Duodenal mucosa (tissue), 2 donors: ENCODE results near the gene AZGP1.

Experiments used
- H3K27ac ChIP-seq: one replicate; pipeline ENCODE4 v1.7.0; 2013; ENCODE audit warnings: low read depth, low read length
- H3K27me3 ChIP-seq, 2 donors: one replicate each; pipeline ENCODE4 v1.7.0; 2013; ENCODE audit warnings: low read length in 2 of 2, control low read depth in 1 of 2; ENCODE audit not compliant: insufficient read depth in 2 of 2, control insufficient read depth in 1 of 2
- H3K36me3 ChIP-seq, 2 donors: one replicate each; pipeline ENCODE4 v1.7.0; 2013; ENCODE audit warnings: low read length in 2 of 2, control low read depth in 1 of 2; ENCODE audit not compliant: insufficient read depth in 2 of 2, control insufficient read depth in 1 of 2
- H3K4me1 ChIP-seq, 2 donors: one replicate each; pipeline ENCODE4 v1.7.0; 2013; ENCODE audit warnings: low read length in 2 of 2, control low read depth in 1 of 2; ENCODE audit not compliant: insufficient read depth in 2 of 2, control insufficient read depth in 1 of 2
- H3K4me3 ChIP-seq, 2 donors: one replicate each; pipeline ENCODE4 v1.7.0; 2013; ENCODE audit warnings: low read length in 2 of 2, low read depth in 1 of 2
- H3K9ac ChIP-seq, 2 donors: one replicate each; pipeline ENCODE4 v1.7.0; 2013; ENCODE audit warnings: low read length in 2 of 2, low read depth in 1 of 2
- H3K9me3 ChIP-seq, 2 donors: one replicate each; pipeline ENCODE4 v1.7.0; 2013; ENCODE audit warnings: low read length in 2 of 2, control low read depth in 1 of 2; ENCODE audit not compliant: control insufficient read depth in 1 of 2

AZGP1 gene

DNA sequence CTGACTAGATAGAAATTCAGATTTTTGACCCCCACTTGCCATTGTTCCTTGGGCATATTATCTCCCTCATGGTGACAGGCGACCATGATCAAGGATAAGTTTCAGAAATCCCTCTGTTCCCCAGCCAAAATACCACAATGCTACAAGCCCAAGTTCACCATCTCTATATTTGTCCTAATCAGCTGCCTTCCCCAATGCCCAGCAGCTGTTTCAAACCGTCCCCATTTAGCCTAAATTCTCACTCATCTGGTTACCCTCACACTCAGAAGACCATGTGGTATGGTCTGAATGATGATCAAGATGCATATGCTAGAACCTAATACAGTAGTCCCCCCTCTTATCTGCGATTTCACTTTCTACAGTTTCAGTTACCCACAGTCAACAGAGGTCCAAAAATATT, 45.5 kb downstream of the AZGP1 start:
- Histone ChIP-seq H3K27ac (no peak overlapping the region), H3K36me3 (no peaks in the 10 kb centered on the region), H3K4me1 (peaks cover 0 to 5% of the 10 kb centered on the region in 2 donors), H3K27me3 (peaks cover 13 to 18% of the 10 kb centered on the region in 2 donors), H3K9me3 (no peaks in the 10 kb centered on the region), H3K4me3 (no peak overlapping the region), H3K9ac (no peak overlapping the region)

DNA sequence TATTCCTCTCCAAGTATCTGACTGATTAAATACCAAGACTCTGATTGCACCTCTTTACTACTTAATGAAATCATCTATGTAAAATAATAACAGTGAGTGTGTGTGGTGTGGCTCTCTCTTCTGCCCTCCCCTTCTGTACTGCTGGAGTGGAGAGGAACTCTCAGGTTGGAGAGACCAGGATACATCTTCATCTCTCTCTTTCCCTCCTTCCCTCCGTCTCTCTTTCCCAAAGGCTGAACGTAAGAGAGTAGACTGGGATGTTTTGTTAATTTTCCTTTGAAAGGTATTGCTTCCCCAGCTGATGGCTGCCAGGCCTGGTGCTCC, 46.1 kb downstream of the AZGP1 start:
- Histone ChIP-seq H3K4me1 (peaks cover 0 to 5% of the 10 kb centered on the region in 2 donors), H3K9ac (no peak overlapping the region), H3K36me3 (no peaks in the 10 kb centered on the region), H3K9me3 (no peaks in the 10 kb centered on the region), H3K4me3 (peak overlapping the region; percentile 27 to 57), H3K27me3 (peaks cover 13 to 18% of the 10 kb centered on the region in 2 donors), H3K27ac (no peak overlapping the region)

DNA sequence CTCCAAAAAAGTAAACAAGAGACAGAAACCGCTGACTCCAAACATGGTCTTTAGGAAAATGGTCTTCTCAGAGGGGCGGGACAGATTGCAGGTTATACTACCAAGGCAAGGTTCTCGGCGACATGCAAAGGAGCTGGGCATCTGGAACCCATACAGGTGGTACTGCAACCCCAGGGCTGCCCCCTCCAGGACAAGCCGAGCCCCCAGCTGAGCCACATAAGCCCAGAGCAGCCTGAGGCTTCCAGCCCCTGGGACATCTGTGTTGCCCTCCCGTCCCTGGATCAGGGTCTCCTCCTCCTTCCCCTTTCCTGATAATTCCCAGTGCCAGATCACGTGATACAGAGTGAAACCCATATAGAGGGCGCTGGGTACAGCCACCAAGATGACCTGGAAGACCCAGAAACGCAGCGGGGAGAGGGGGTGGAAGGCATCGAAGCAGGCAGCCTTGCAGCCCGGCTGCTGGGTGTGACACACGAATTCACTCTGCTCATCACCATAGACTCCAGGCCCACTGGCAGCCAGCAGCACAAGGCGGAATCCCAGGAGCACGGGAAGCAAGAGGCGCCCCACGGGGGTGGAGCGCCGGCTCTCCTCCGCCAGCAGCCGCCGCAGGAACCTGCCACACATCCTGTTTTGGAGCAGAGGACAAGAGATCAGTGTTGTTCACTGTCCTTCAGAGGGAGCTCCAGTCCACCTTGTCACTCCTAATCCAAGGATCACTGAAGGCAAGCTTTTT, 46.7 kb downstream of the AZGP1 start, which contains the start of gene GJC3:
TSS of gene GJC3 (minus strand) at position 627 of the 736 bp plus-strand sequence. CDS start at position 627, 0 bp downstream.
- Histone ChIP-seq H3K9me3 (no peaks in the 10 kb centered on the region), H3K4me1 (peaks cover 0 to 5% of the 10 kb centered on the region in 2 donors), H3K4me3 (peak within 1 kb of the TSS; percentile 27 to 57), H3K36me3 (no peaks in the 10 kb centered on the region), H3K27ac (no peak within 1 kb of the TSS), H3K27me3 (peaks cover 13 to 18% of the 10 kb centered on the region in 2 donors), H3K9ac (peak within 1 kb of the TSS in 1 of 2 donors; percentile 34)

DNA sequence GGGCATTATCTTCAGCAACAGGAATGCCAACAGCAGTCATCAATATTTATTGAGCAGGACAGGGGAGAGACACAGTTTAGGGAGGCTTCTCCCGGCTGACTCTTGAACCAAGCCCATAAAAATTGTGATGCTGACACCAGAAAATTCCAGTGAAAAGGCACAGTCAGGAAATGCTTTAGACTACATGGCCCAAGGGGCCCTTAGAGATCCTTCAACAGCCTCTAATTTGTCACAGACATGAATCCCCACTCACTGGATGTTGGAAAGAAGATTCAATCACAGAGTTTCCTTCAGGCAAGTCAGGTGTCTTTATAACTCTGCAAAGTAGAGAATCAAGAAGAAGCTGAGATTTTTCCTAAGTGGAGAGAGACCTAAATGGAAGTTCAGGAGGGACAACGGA, 47.6 kb downstream of the AZGP1 start:
- H3K4me3 ChIP-seq = no peak overlapping the region
- no peak overlapping the region for H3K27ac ChIP-seq
- H3K27me3 ChIP-seq = peaks cover 11 to 13% of the 10 kb centered on the region in 2 donors
- H3K9ac ChIP-seq = no peak overlapping the region
- H3K36me3 ChIP-seq = no peaks in the 10 kb centered on the region
- peaks cover 0 to 5% of the 10 kb centered on the region in 2 donors for H3K4me1 ChIP-seq
- no peaks in the 10 kb centered on the region for H3K9me3 ChIP-seq

DNA sequence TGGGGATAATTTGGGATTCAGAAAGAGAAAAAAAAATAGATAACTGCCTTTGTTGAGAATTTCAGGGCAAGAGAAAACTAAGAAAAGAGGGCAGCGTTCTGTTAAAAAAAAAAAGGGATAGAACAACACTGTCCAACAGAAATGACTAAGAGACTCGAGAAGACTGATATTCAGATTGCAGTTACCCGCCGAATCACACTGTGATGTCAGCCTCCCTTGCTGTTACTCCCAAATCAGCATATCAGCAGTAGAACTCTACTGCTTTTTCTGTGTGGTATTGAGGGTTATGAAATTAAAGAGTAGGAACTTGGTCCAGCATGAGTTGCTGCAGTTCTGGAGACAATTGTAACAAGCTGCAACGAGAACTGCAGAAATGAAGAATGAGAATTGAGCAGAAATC, 48.3 kb downstream of the AZGP1 start:
- Histone ChIP-seq H3K27me3 (peaks cover 6 to 13% of the 10 kb centered on the region in 2 donors), H3K4me3 (no peak overlapping the region), H3K27ac (no peak overlapping the region)

DNA sequence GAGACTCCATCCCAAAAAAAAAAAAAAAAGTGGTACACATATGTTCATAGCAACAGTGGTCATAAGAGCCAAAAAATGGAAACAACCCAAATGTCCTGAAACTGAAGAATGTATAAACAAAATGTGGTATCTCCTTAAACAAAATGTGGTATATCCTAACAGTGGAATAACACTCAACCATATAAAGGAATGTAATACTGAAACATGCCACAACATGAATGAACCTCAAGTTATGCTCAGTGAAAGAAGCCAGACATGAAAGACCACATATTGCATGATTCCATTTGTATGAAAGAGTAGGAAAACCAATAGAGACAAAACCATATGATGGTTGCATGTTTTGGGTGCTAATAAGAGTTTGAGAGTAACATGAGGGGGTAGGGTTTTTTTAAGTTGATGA, 49.5 kb downstream of the AZGP1 start:
- no peaks in the 10 kb centered on the region for H3K9me3 ChIP-seq
- no peaks in the 10 kb centered on the region for H3K36me3 ChIP-seq
- peaks cover 6 to 13% of the 10 kb centered on the region in 2 donors for H3K27me3 ChIP-seq
- H3K9ac ChIP-seq = no peak overlapping the region
- no peak overlapping the region for H3K4me3 ChIP-seq
- peaks cover 0 to 5% of the 10 kb centered on the region in 2 donors for H3K4me1 ChIP-seq
- H3K27ac ChIP-seq = no peak overlapping the region

More for the DNA sequence above, 48.3 kb downstream of the AZGP1 start:
- Histone ChIP-seq H3K4me1 (peaks cover 0 to 5% of the 10 kb centered on the region in 2 donors), H3K9ac (no peak overlapping the region), H3K36me3 (no peaks in the 10 kb centered on the region), H3K9me3 (no peaks in the 10 kb centered on the region)

DNA sequence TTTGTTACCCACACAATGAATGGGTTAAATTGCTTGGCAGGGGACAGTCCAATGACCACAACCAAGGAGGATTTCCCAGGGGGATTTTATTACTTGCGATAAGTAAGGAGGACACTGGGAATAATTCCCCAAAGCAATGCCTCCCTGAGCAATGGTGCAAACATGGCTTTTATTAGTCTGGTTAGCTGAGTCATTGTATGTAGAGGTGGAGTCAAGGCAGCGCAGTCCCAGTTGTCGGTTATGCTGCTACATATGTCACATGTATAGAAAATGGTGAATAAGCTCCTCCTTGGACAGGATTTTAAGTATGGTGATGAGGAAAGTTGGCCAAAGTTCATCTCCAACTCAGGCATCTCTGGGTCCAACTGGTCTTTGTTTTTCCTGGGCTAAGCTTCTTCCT, 52.6 kb downstream of the AZGP1 start:
- no peak overlapping the region for H3K9ac ChIP-seq
- H3K4me3 ChIP-seq = no peak overlapping the region
- H3K27me3 ChIP-seq = peaks cover 3 to 10% of the 10 kb centered on the region in 2 donors
- H3K9me3 ChIP-seq = no peaks in the 10 kb centered on the region
- peaks cover 7 to 11% of the 10 kb centered on the region in 2 donors for H3K4me1 ChIP-seq
- H3K36me3 ChIP-seq = no peaks in the 10 kb centered on the region
- no peak overlapping the region for H3K27ac ChIP-seq

DNA sequence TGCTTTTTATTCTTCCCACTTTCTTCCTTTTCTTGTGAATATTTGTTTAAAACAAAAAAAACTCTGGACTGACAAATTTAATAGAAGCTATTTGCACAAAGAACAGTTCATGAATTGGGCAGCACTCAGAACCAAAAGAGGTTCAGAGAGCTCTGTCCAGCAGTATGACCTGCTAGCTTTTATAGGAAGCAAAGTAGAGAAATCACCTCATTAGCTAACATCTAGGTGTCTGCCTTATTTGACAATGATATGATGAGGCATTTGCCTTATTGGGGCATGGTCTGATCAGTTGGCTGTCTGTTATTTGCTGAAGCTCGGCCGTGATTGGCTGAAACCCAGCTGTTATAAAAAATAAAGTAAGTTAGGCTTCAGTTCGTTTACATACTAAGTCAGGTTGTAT, 55.7 kb downstream of the AZGP1 start:
- H3K9me3 ChIP-seq = no peaks in the 10 kb centered on the region
- H3K9ac ChIP-seq = peak overlapping the region; percentile 84 to 98
- no peaks in the 10 kb centered on the region for H3K27me3 ChIP-seq
- H3K4me3 ChIP-seq = peak overlapping the region; percentile 87 to 98
- H3K4me1 ChIP-seq = peaks cover 23 to 34% of the 10 kb centered on the region in 2 donors
- no peak overlapping the region for H3K27ac ChIP-seq
- H3K36me3 ChIP-seq = peaks cover 4 to 20% of the 10 kb centered on the region in 2 donors

DNA sequence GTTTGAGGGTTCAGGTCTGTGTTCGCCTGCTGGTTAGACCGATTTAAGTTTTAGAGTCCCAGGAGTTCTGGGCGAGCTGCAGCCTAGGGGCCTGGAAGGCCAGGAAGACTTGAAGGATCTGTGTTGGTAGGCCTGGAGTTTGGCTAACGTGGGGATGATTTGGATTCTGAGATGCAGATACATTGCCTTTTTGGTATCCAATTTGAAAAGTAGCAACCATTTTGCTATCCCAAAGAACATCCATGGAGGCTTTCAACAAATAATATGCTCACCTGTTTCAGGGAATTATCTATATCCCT, 56.1 kb downstream of the AZGP1 start:
- Histone ChIP-seq H3K9me3 (no peaks in the 10 kb centered on the region), H3K4me1 (peaks cover 23 to 34% of the 10 kb centered on the region in 2 donors), H3K4me3 (peak overlapping the region; percentile 87 to 98), H3K36me3 (peaks cover 4 to 24% of the 10 kb centered on the region in 2 donors), H3K9ac (peak overlapping the region; percentile 84 to 98), H3K27me3 (no peaks in the 10 kb centered on the region), H3K27ac (peak overlapping the region; percentile 86)

DNA sequence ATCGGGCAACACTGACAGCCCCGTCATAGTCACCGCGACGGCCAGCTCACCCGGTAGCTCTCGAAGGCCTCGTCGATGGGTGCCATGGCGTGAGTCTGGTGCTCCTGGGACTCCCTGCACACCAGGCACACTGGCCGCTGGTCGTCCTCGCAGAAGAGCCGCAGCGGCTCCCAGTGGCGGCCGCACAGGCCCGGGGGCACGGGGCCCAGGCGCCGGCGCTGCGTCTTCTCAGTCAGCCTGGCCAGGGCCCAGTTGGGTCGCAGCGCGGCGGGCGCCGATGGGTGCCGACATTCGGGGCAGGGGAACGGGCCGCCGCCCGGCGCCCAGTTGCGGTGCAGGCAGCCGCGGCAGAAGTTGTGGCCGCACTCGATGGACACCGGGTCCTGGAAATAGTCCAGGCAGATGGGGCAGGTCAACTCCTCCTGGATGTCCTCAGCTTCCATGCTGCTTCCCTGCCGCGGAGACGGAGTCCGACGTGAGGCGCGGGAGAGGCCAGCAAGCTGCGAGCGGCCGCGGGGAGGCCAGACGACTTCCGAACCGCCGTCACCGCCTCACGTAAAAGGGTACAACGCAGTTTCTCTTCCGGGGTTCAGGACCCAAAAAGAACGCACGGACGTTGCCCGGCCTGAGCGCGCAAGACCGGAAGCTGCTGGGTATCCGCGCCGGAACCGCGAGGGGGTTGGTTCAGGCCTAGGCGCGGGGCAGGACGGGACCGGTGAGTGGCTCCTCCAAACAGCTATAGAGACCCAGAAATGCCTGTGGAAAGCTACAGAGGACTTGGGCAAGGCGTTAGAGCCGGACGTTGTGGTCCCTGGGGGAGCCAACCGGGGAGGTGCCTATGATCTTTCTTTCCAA, 56.6 kb downstream of the AZGP1 start, which contains the start of gene TRIM4:
TSS of gene TRIM4 (minus strand) at position 572 of the 855 bp plus-strand sequence. CDS start at position 443, 129 bp downstream.
- Histone ChIP-seq H3K9me3 (no peaks in the 10 kb centered on the region), H3K27me3 (no peaks in the 10 kb centered on the region), H3K4me1 (peaks cover 23 to 34% of the 10 kb centered on the region in 2 donors), H3K9ac (peak within 1 kb of the TSS; percentile 84 to 98), H3K4me3 (peak within 1 kb of the TSS; percentile 87 to 98), H3K36me3 (peaks cover 4 to 24% of the 10 kb centered on the region in 2 donors), H3K27ac (peak within 1 kb of the TSS; percentile 86)
